HG03457 (cell line): Measurements from ENCODE around the gene CACNA1C.

Experiments
- ATAC-seq: cut with Tn5 transposase; IDR thresholded peaks from one replicate; pipeline ENCODE4 v1.9.1; 2021; ENCODE audit warnings: moderate number of reproducible peaks; ENCODE audit not compliant: unreplicated experiment

The CACNA1C gene

DNA sequence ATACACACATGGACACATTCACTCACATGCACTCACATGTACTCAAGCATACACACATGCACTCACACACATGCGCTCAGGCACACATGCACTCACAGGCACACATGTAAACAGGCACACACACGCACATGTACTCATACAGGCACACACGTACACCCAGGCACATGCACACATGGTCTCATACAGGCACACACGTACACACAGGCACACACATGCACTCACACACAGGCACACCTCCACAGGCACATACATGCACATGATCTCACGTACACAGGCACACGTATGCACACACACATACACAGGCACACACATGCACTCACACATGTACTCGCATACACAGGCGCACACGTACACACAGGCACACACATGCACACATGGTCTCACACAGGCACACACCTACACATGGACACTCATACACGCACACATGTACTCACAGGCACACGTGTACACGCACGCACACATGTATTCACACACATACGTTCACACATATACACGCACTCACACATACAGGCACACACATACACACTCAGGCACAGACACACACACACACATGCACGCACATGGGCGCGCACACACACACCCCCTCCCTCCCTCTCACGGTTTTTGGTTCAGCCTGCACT is 138.9 kb downstream of the CACNA1C start:
- no peak for ATAC-seq

DNA sequence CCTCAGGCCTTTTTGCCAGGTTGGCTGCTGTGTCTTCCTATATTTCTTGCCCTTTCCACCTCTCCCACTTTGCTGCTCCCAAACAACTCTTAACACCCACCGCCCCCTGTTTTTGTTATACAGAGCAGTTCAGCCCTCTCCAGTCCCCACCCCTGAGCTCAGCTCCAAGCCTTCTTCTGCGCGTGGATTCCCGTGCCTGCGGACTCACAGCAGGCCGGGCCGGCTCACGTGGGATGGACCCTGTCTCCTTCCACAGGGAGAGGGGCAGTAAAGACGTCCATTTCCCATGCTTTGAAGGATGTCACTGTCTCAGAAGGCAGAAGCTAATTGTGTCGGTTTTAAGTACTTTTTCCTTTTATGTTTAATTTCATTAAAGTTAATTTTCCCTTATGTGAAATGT is 139.4 kb downstream of the CACNA1C start:
- ATAC-seq: no peak

DNA sequence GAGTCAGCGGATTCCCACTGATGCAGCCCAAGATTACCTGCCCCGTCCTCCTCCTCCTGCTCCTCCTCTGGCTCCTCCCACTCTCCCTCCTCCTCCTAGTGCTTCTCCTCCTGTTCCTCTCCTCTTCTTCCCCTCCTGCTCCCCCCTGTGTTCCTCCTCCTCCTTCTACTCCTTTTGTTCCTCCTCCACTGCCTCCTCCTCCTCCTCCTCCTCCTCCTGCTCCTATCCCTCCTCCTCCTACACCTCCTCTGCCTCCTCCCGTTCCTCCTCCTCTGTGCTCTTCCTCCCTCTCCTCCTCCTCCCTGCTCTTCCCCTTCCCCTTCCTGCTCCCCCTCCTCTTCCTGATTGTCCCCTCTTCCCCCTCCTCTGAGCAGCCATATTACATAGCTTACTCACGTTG is 141.3 kb downstream of the CACNA1C start:
- no peak for ATAC-seq

DNA sequence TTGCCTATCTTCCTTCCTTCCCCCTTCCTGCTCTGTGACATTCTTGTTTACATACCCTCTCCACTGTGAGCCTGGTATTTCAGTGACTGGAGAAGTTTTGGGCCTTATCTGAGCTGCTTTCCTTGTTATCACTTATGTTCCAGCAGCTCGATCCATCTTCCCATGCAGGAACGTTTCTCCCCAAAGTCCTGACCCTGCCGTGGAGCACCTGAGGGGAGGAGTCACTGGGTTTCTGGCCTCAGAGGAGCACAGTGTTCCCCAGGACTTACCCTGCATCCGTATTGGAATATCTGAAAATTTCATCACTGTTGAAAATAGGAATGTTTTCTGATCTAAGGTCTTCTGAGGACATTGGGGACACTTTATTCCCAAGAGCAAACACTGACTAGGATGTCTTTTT is 141.8 kb downstream of the CACNA1C start:
- no peak for ATAC-seq

DNA sequence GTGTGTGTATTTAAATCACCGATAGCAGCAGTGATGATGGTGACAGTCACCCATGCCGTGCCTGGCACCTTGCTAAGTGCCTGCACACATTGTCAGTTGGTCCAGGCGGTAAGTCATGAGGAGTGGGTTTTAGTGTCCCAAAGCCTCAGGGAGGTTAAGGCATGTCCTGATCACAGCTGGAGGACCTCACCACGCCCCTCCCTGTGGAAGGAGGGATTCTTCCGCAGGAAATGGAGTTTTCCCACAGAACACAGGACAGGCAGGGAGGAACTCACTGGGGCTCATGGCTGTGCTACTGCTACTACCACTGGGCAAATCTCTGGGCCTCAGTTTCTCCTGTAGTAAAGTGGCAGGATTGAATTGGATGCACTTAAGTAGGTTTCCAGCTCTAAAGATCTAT is 142.3 kb downstream of the CACNA1C start:
- ATAC-seq: no peak

DNA sequence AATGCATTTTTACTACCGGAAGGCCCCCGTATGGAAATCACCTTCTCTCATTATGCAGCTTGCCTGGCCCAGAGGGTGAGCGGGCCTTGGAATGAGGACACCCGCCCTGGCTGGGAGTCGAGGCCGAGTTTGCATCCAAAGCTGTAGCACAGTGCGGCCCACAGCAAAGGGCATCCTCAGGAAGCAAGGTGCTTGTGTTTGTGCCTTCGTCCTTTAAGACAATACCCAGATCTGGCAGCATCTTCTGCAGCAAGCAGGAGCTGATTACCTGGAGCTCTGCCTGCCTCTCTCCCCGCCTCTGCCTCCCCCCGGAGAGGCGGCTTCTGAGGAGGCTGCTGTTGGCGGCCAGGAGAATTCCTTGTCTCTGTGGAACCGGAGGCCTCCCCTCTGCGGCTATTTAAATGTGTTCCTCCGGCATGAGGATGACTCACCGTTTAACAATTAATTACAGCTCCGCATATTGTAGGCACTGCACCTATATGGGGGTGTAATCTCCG is 145.3 kb downstream of the CACNA1C start:
- no peak for ATAC-seq

DNA sequence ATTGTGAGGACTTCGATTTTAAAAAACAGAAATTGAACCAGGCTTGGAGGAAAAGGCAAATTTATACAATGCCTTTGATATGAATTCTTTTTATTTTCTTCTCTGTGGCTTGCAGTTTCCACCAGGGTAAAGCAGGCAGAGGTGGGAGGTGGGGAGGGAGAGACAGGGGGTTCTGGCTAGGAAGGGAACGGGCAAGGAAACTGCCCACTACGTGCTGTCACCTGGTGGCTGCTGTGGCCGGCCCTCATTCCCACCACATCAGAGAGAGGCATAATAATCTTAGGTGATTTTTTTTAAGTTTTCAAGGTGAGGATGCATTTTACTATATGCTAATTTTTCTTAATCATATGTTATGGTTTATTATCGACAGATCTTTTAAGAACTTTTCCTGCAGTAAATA is 145.8 kb downstream of the CACNA1C start:
- ATAC-seq: no peak

DNA sequence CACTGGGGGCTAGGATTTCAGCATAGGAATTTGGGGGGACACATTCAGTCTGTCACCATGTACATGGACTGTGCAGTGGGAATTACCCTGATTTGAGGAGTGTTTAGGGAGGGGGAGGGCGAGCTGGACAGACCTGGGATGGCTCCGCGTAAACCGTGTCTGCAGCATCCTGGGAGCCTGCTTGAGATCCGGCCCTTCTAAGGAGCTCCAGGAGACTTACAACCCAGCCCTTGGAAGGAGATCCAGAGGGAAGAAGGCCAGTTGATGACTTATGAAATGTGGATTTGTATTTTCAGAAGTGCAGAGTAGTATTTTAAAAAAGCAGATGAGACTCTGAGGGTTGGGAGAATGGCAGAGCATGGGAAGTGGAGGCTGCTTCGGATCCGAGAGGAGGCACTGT is 153.2 kb downstream of the CACNA1C start:
- ATAC-seq: no peak

DNA sequence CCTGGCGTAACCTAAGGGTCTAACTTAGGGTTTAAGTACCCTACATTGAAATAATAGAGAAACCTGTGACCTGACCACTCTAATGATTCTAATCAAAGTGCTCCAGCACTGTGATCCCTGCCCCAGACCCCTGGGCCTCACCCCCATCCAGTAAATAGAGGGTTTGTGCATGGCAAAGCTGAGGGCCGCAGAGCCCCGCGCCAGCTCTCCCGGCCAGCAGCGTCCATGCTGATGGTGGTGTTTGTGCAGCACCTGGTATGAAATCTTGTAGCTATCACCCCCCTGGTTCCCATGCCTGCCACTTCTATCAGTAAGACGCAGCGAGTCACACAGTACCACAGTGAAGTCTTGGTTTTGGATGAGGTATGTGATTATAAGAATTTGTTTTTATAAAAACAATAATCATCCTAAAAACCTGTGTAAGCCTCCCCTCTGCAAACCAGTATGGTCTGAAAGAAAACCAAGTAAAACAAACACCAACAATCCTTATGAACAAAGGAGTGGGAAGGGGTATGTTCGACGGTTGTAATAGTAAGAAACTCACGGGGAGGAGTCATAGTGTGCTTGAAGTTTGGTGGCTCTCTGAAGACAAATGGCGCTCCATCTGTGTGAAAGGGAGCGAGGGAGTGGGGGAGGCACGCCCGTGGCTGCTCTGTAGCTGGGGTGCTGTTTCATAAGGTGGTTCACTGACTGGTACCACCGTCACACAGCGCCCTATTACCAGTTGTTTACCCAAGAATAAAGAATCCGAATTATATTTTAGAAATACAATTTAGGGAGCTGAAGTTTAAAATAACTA is 156.2 kb downstream of the CACNA1C start:
- no peak for ATAC-seq

DNA sequence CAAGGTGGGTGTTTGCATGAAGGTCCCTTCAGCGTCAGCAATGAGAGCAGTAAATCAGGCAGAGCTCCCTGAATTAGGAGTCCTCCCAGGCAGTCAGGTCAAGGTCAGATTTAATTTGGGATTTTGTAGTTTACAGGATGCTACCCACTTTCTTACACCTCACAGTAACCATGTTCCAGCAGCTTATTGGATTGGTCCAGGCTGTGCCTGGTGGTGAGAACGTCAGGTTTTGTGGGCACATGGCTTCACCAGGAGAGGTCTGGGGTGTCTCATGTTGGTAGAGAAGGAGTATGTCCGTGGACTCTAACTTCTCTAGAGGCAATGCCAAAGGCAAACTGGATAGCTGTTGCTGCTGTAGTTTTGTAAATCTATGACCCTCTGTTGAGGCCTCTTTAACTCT is 158.3 kb downstream of the CACNA1C start:
- no peak for ATAC-seq

DNA sequence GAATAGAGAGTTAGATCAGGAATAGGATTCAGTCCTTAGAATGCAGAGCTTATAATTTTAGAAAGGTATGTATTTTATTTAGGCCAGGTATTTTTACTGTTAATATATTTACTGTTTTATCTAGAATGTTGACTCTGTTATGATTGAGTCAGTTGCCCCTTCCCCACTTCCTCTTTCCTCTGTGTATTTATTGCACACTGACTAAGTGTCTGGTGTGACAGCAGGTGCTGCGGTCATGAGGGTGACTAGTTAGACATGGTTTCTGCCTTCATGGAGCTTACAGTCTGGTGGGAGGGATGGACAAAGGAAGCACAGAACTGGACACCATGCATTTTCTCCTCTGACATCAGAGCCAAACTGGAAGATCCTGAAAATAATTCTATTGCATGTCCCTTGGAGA is 159.8 kb downstream of the CACNA1C start:
- ATAC-seq: no peak

DNA sequence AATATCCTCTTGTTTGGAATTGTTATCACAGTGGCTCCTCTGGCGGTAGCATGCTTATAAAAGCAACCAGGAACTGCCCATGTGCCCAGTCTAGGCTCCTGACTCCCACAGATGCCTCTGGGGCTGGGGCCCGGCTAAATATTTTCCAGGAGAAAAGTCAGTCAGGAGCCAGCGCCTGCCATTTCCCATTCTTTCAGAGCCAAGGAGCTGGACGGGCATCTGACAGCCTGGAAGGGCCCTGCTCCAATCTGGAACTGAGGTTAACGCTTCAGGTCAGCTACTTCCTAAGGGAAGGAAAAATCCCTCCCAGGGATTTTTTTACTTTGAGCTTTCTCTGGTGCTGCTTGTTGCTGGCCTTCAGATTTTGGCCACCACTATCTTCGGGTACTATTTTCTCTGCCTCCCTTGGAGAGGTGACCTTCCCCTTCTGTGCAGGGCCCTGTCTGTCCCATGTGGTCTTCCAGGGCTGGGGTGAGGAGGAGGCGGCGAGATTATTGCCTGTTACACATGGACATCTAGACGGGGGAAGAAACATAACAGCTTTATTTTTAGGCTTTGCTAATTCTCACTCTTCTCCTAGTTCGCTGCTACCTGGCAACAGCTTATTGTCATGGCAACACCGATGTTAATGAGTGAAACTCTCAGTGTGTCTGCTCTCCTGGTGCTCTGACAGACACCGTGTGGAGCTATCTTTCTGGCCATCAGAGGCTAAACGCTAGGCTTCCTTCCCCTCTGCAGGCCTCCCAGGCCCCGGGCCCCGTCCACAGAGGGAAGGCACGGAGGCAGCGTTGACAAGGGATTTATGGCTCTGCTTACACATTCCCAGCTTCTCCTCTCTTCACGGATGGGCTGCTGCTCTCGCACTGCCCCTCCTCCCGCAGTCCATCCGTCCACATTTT is 160.4 kb downstream of the CACNA1C start:
- ATAC-seq: no peak

DNA sequence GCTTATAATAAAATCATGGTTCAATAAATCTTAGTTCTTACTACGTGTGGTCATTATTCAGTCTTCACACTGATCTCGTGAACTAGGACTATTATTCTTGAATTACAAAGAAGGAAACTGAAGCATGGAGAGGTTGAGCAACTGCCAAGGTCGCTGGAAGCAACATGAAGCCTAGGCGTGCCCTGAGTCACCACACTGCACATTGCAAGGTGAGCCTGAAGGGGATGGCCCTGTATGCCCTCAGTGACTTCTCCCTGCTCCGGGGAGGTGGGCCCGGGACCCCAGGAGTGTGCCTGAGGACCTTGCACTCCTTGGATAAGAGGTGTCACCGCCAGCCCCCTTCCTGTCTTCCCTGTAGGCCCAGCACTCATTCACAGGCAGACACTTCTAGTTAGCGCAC is 161.6 kb downstream of the CACNA1C start:
- no peak for ATAC-seq

DNA sequence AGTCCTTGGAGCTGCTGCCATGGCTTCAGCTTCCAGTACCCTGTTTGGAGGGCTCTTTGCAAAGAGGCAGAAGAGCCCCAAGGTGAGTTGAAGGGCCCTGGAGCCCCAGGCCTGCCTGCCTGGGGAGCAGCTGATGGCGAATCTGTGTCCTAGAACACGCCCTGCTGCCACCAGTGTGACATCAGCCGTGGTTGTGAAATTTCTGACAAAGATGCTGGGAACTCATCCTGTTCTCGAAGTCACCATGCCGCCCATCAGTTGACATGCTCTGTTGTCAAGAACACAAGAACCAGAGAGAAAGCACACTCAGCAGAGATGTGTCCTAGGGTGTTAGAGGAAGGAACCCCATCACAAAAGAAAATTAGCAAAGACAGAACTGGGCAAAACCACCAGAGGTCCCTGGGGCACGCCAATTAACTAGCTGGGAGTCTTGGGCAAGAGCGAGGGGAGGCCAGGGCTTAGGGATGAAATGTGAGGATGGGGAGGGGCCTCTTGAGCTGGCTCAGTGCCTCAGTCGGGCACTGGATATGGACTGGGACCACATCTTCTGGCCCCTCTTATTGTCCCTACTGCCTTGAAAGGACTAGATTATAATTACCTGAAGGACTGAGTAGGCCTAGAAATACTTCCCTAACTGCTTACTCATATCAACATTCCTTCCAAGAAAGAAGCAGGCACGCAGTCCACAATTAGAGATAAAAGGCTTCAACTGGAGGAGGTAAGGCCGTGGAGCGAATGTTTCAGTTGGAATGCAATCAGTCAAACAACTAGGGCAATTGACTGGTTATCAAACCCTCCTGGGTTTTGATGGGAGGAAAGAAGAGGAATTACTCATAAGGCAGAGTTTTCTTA is 163.1 kb downstream of the CACNA1C start:
- ATAC-seq: no peak

DNA sequence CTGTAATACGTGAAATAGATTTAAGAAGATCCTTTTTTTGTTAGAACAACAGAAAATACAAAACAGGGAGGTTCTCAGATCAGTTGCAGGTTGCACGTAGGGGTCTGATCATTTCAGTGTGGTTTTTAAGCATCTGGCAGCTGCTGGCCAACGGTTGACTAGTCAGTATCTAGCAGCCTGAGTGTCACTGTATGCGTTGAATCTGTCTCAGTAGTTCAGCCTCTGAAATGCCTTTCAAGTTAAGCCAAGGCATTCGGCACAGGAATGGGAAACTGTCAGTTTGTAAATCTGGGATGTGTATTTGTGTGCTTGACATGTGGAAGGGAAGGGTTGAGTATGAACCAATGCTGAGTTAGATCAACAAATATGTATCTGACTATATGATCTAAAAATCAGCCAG is 165.9 kb downstream of the CACNA1C start:
- no peak for ATAC-seq

DNA sequence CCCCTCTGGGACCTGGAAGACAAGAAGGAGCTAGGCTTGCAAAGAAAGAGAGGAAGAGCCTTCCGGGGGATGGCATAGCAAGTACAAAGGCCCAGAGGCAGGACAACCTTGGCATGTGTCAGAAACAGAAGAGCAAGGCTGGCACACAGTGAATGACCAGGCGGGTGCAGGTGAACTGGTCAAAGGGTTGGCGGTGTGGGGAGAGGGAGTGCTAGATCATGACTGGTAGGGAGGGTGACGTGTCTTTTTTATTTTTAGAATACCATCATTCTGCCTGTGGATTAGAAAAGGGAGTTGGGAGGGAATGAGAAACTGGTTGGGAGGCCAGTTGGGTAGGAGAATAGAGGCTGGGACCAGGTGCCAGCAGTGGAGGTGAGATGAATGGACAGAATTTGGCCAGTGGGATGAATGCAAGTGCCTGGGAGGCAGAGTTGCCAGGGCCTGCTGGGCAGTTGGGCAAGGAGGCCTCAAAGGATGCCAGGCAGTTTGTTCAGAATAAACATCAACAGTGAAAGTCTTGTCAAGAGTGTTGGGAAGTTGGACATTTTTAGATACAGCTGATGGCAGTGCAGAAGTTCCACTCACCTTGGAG is 168.3 kb downstream of the CACNA1C start:
- ATAC-seq: no peak

DNA sequence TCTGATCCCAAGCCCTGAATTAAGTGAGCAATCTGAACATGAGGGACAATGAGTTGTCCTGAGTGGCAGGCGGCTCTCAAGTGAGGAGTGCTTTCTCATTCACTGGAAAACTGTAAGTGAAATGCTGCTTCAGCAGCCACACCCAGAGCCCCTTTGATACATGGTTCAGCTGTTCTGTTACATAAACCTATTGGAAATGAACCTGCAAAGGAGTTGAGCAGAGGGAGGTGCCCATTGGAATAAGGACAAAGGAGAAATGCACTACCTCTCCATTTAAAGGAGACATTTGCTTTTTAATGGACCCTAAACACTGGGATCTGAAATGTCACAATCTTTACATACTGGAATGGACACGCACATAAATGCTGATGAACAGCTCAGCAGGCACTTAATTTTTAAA is 169.9 kb downstream of the CACNA1C start:
- no peak for ATAC-seq

DNA sequence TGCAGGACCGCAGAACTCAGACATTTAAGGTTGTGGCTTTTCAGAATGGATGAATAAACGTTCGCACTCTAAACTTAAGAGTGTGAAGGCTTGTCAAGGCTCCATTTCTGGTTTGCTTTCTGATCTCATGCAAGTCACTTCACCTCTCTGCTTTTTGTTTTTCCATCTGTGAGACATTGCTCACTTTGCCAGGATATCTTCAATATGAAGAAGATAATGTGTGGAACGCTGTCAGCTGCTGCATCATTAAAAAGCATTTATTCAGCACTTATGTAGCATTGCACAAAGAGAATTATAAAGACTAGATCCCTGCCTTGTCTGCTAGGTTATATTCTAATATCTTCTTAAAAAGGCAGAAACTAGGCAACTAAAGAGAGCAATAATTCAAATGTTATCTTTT is 172.2 kb downstream of the CACNA1C start:
- ATAC-seq: no peak

DNA sequence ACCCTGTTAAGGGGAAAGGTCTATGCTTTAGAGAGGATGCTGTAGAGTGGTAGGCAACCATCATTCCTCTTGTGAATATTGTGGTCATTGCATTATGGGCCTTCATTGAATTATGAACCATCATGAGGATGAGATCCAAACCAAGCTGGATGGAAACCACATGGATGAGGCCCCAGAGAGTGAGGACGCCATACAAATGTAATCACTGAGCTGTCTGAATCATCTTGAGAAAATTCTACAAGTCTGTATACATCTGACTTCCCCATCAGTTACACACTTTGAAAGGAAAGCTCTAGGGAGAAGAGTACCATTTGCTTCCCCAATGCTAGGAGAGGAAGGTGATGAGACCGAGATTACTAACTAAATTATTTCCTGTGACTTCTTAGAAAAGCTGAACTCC is 172.9 kb downstream of the CACNA1C start:
- no peak for ATAC-seq

DNA sequence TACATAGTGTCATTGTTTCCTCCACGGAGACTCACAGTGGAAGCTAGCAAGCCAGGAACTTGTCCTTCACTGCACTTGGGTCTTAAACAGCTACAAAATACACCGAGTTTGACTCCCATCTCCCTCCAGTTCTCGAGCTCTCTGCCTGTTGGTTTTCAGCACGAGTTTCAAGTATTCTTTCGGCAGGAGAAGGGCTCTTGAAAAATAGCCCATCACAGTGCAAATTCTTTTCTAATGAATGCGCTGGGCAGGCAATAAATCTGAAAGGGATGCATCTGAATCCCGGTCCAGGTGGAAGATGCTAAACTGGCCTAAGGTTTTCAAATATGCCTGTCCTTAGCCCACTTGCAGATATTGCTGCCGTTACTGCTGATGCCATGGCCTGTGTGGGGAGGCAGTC is 173.9 kb downstream of the CACNA1C start:
- ATAC-seq: no peak
